Liver (tissue), 9 donors: Measurements from ENCODE around the gene DCUN1D2. TPM values are rescaled to one million over a fixed set of nuclear protein-coding genes. Genes with fewer than 3 reads are reported as not detected.

Experiments
- DNase-seq: peaks from one replicate; pipeline ENCODE4 v3.0.0-alpha.2; 2017; ENCODE audit warnings: low spot score
- H3K27ac ChIP-seq, 2 donors: one replicate each; pipeline ENCODE4 v1.7.0; 2013; ENCODE audit warnings: inconsistent platforms in 2 of 2, low read length in 2 of 2, control low read depth in 1 of 2, low read depth in 1 of 2, mild to moderate bottlenecking in 1 of 2
- H3K27me3 ChIP-seq, 4 donors: one replicate each; pipeline versions ENCODE4 v1.6.1 to v1.7.0; 2013; ENCODE audit warnings: low read length in 3 of 4, inconsistent platforms in 1 of 4, mild to moderate bottlenecking in 1 of 4, moderate library complexity in 1 of 4; ENCODE audit not compliant: control insufficient read depth in 4 of 4, insufficient read depth in 4 of 4
- H3K36me3 ChIP-seq, 4 donors: one replicate each; pipeline versions ENCODE4 v1.6.1 to v1.7.0; 2013; ENCODE audit warnings: low read length in 3 of 4, mild to moderate bottlenecking in 3 of 4, low read depth in 1 of 4, moderate library complexity in 1 of 4; ENCODE audit not compliant: control insufficient read depth in 4 of 4, insufficient read depth in 3 of 4
- H3K4me1 ChIP-seq, 4 donors: one replicate each; pipeline versions ENCODE4 v1.6.1 to v1.7.0; 2013; ENCODE audit warnings: low read length in 3 of 4, mild to moderate bottlenecking in 3 of 4, moderate library complexity in 1 of 4; ENCODE audit not compliant: control insufficient read depth in 4 of 4, insufficient read depth in 4 of 4
- H3K4me3 ChIP-seq, 3 donors: one replicate each; pipeline versions ENCODE4 v1.6.1 to v1.7.0; 2013; ENCODE audit warnings: low read length in 3 of 3, control low read depth in 1 of 3, low read depth in 1 of 3, mild to moderate bottlenecking in 1 of 3
- H3K9ac ChIP-seq, 2 donors: one replicate each; pipeline ENCODE4 v1.7.0; 2013; ENCODE audit warnings: low read length in 2 of 2, mild to moderate bottlenecking in 2 of 2, moderate library complexity in 2 of 2, control low read depth in 1 of 2, low read depth in 1 of 2
- H3K9me3 ChIP-seq, 4 donors: one replicate each; pipeline versions ENCODE4 v1.6.1 to v1.7.0; 2013; ENCODE audit warnings: low read length in 3 of 4; ENCODE audit not compliant: control insufficient read depth in 4 of 4
- EGR1 ChIP-seq, 2 donors: IDR thresholded peaks; 2 replicates each; pipeline ENCODE4 v1.6.1; 2016 to 2018; ENCODE audit warnings: antibody characterized with exemption in 2 of 2, low read depth in 2 of 2
- FOXA1 ChIP-seq: IDR thresholded peaks from 2 replicates; pipeline ENCODE4 v1.6.1; 2016; ENCODE audit warnings: antibody characterized with exemption
- FOXA2 ChIP-seq: IDR thresholded peaks from 2 replicates; pipeline ENCODE4 v1.6.1; 2016; ENCODE audit warnings: antibody characterized with exemption
- GABPA ChIP-seq, 2 donors: IDR thresholded peaks in 1 of 2; conservative IDR thresholded peaks in 1 of 2; 2 replicates each; pipeline ENCODE4 v1.6.1; 2016; ENCODE audit warnings: antibody characterized with exemption in 2 of 2, mild to moderate bottlenecking in 1 of 2, moderate library complexity in 1 of 2
- HNF4A ChIP-seq, 2 donors: conservative IDR thresholded peaks; 2 replicates each; pipeline ENCODE4 v1.6.1; 2016; ENCODE audit warnings: antibody characterized with exemption in 2 of 2, mild to moderate bottlenecking in 2 of 2
- HNF4G ChIP-seq: IDR thresholded peaks from 2 replicates; pipeline ENCODE4 v1.6.1; 2016; ENCODE audit warnings: antibody characterized with exemption
- JUND ChIP-seq, 2 donors: IDR thresholded peaks; 2 replicates each; pipeline ENCODE4 v1.6.1; 2016; ENCODE audit warnings: antibody characterized with exemption in 2 of 2
- NR2F2 ChIP-seq: IDR thresholded peaks from 2 replicates; pipeline ENCODE4 v1.6.1; 2016; ENCODE audit warnings: antibody characterized with exemption
- RXRA ChIP-seq, 2 donors: IDR thresholded peaks; 2 replicates each; pipeline ENCODE4 v1.6.1; 2017 to 2018; ENCODE audit warnings: antibody characterized with exemption in 2 of 2, mild to moderate bottlenecking in 1 of 2
- SP1 ChIP-seq: IDR thresholded peaks from 2 replicates; pipeline ENCODE4 v1.6.1; 2018; ENCODE audit warnings: antibody characterized with exemption, mild to moderate bottlenecking
- TAF1 ChIP-seq: conservative IDR thresholded peaks from 2 replicates; pipeline ENCODE4 v1.6.1; 2016; ENCODE audit warnings: antibody characterized with exemption, mild to moderate bottlenecking
- YY1 ChIP-seq: IDR thresholded peaks from 2 replicates; pipeline ENCODE4 v1.6.1; 2016; ENCODE audit warnings: antibody characterized with exemption, mild to moderate bottlenecking
- ZBTB33 ChIP-seq: IDR thresholded peaks from 2 replicates; pipeline ENCODE4 v1.6.1; 2016; ENCODE audit warnings: antibody characterized with exemption
- WGBS: extraction: QIAGEN DNeasy Blood & Tissue Kit; methylation state at CpG from one replicate; pipeline ENCODE4 v1.1.7; 2013; 5-methylcytosine and 5-hydroxymethylcytosine counted together
- polyA plus RNA-seq, 2 donors: library from polyadenylated mRNA; stranded (reverse) in 1 of 2; unstranded in 1 of 2; fragments of 200-250 nt in 1 of 2; fragments of >200 nt in 1 of 2; fragmentation: Nextera tagmentation in 1 of 2; extraction: Ambion mirVana in 1 of 2; gene quantifications; one replicate each; pipeline versions ENCODE4 v1.2.1 to v1.2.3, GENCODE V29; 2013 to 2015
- total RNA-seq, 2 donors: library from RNA; depleted of rRNA; stranded (reverse); fragments of >200 nt; gene quantifications; one replicate each; pipeline ENCODE4 v1.2.3, GENCODE V29; 2014
- TF ChIP-seq, protein P1 (sequence below): IDR thresholded peaks from 2 replicates; pipeline ENCODE4 v1.6.1; 2016; ENCODE audit warnings: antibody characterized with exemption
- TF ChIP-seq, protein P2 (sequence below): IDR thresholded peaks from 2 replicates; pipeline ENCODE4 v1.6.1; 2016; ENCODE audit warnings: antibody characterized with exemption
- donor health status: healthy.
- donor health status: healthy.
- donor health status: healthy.
- donor health status: healthy.
- donor health status: healthy.

The DCUN1D2 gene
- total and polyA plus RNA-seq, 4 donors = 4.0 to 13.1 (median 5.5) TPM

- Histone ChIP-seq H3K9me3 (no peaks in the 10 kb centered on the region), H3K4me1 (no peaks in the 10 kb centered on the region), H3K27ac (no peak overlapping the region), H3K27me3 (no peaks in the 10 kb centered on the region), H3K4me3 (no peak overlapping the region), H3K9ac (no peak overlapping the region), H3K36me3 (peaks cover 4 to 14% (median 4%) of the 10 kb centered on the region in 4 donors)
- TF ChIP-seq, protein P1, sequence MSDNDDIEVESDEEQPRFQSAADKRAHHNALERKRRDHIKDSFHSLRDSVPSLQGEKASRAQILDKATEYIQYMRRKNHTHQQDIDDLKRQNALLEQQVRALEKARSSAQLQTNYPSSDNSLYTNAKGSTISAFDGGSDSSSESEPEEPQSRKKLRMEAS = no peak
- TF ChIP-seq TAF1 (no peak), ZBTB33 (no peak), HNF4A (conservative IDR thresholded peaks at IDR 0.05) (no peak), JUND (IDR thresholded peaks at IDR 0.05) (no peak), SP1 (no peak), FOXA2 (no peak), GABPA (IDR thresholded peaks at IDR 0.05 in 1 of 2, conservative IDR thresholded peaks at IDR 0.05 in 1 of 2) (no peak)
- TF ChIP-seq, protein P2, sequence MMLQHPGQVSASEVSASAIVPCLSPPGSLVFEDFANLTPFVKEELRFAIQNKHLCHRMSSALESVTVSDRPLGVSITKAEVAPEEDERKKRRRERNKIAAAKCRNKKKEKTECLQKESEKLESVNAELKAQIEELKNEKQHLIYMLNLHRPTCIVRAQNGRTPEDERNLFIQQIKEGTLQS = no peak
- DNase-seq = no peak
- 97% methylated on average over 16 of the region's 16 CpGs for WGBS
These were observed 30.1 kb upstream of the DCUN1D2 start for GRCh38 chr13:113520571-113520970.

DNA sequence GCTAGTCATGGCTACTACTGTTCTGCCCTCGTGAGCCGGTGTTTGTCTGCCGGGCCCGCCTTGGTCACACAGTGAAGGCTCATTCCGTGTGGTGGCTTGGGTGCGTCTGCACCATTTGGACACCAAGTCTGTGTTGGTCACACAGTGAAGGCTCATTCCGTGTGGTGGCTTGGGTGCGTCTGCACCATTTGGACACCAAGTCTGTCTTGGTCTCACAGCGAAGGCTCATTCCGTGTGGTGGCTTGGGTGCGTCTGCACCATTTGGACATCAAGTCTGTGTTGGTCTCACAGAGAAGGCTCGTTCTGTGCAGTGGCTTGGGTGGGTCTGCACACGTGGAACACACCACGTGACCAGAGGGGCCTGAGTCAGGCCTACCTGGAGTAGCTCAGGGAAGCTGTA lies 29.0 kb upstream of the DCUN1D2 start:
- Histone ChIP-seq H3K9ac (no peak overlapping the region), H3K4me1 (no peaks in the 10 kb centered on the region), H3K27ac (no peak overlapping the region), H3K27me3 (no peaks in the 10 kb centered on the region), H3K36me3 (peaks cover 0 to 9% (median 3%) of the 10 kb centered on the region in 4 donors), H3K9me3 (no peaks in the 10 kb centered on the region), H3K4me3 (no peak overlapping the region)
- no peak for TF ChIP-seq NR2F2
- TF ChIP-seq JUND (IDR thresholded peaks at IDR 0.05) = no peak
- no peak for TF ChIP-seq HNF4A (conservative IDR thresholded peaks at IDR 0.05)
- no peak for TF ChIP-seq SP1
- no peak for TF ChIP-seq FOXA1
- no peak for TF ChIP-seq YY1
- TF ChIP-seq HNF4G = no peak
- no peak for TF ChIP-seq FOXA2
- TF ChIP-seq TAF1 = no peak
- TF ChIP-seq GABPA (IDR thresholded peaks at IDR 0.05 in 1 of 2, conservative IDR thresholded peaks at IDR 0.05 in 1 of 2) = no peak
- no peak for TF ChIP-seq RXRA (IDR thresholded peaks at IDR 0.05)
- TF ChIP-seq, protein P2 = no peak
- no peak for TF ChIP-seq EGR1 (IDR thresholded peaks at IDR 0.05; ENCODE audit: low read depth in 2 of 2)
- no peak for TF ChIP-seq ZBTB33
- WGBS = 98% methylated on average over 14 of the region's 14 CpGs
- DNase-seq = no peak
